ENCODE results near the gene CLCN3. TPM values are rescaled to one million over a fixed set of nuclear protein-coding genes. Genes with fewer than 3 reads are reported as not detected.
"Not testable (repeated sequence)": the region's sequence is repeated elsewhere in the genome, so short reads cannot be mapped to it uniquely, and the experiment has no call there.

Gene CLCN3
- total RNA-seq, 1 donor from 2014 or later = 30.2 TPM

GRCh38 chr4:169663831-169664230 is 43.5 kb downstream of the CLCN3 start:
- no peaks in the 10 kb centered on the region for H3K9me3 Mint-ChIP-seq
- intact Hi-C loops (cut with micrococcal nuclease) = no loop called here

GRCh38 chr4:169664615-169665014 is 44.2 kb downstream of the CLCN3 start:
- peaks cover 23% of the 10 kb centered on the region for H3K36me3 Mint-ChIP-seq (ENCODE audit: low read depth)
- DNase-seq (ENCODE audit: low spot score) = no peak
- H3K4me1 Mint-ChIP-seq (ENCODE audit: low read depth) = peaks cover 24% of the 10 kb centered on the region
- no peaks in the 10 kb centered on the region for H3K27me3 Mint-ChIP-seq (ENCODE audit: insufficient read depth)
- no peaks in the 10 kb centered on the region for H3K9me3 Mint-ChIP-seq
- no peak overlapping the region for H3K27ac Mint-ChIP-seq
- intact Hi-C loops (cut with micrococcal nuclease) = no loop called here
- H3K4me3 Mint-ChIP-seq = no peak overlapping the region

More at GRCh38 chr4:169663831-169664230, 43.5 kb downstream of the CLCN3 start:
- Mint-ChIP-seq H3K4me1 (ENCODE audit: low read depth) (peaks cover 31% of the 10 kb centered on the region), H3K4me3 (no peak overlapping the region), H3K27me3 (ENCODE audit: insufficient read depth) (no peaks in the 10 kb centered on the region), H3K27ac (no peak overlapping the region), H3K36me3 (ENCODE audit: low read depth) (peaks cover 23% of the 10 kb centered on the region)
- DNase-seq (ENCODE audit: low spot score) = no peak

- Mint-ChIP-seq H3K27ac (no peak overlapping the region), H3K27me3 (ENCODE audit: insufficient read depth) (no peaks in the 10 kb centered on the region), H3K4me3 (no peak overlapping the region), H3K36me3 (ENCODE audit: low read depth) (peaks cover 23% of the 10 kb centered on the region), H3K4me1 (ENCODE audit: low read depth) (peaks cover 19% of the 10 kb centered on the region), H3K9me3 (no peaks in the 10 kb centered on the region)
- no peak for DNase-seq (ENCODE audit: low spot score)
- intact Hi-C loops (cut with micrococcal nuclease) = no loop called here
Observed at GRCh38 chr4:169665046-169665737, 44.8 kb downstream of the CLCN3 start.

GRCh38 chr4:169668069-169668721 is 47.8 kb downstream of the CLCN3 start:
- Mint-ChIP-seq H3K27ac (no peak overlapping the region), H3K4me3 (no peak overlapping the region), H3K4me1 (ENCODE audit: low read depth) (peaks cover 14% of the 10 kb centered on the region), H3K36me3 (ENCODE audit: low read depth) (peaks cover 31% of the 10 kb centered on the region), H3K27me3 (ENCODE audit: insufficient read depth) (no peaks in the 10 kb centered on the region), H3K9me3 (no peaks in the 10 kb centered on the region)
- intact Hi-C loops (cut with micrococcal nuclease) = no loop called here
- DNase-seq (ENCODE audit: low spot score) = no peak

- DNase-seq (ENCODE audit: low spot score) = no peak
- H3K9me3 Mint-ChIP-seq = no peaks in the 10 kb centered on the region
- H3K27me3 Mint-ChIP-seq (ENCODE audit: insufficient read depth) = no peaks in the 10 kb centered on the region
- peak overlapping the region; percentile 40 for H3K27ac Mint-ChIP-seq
- intact Hi-C loops (cut with micrococcal nuclease) = no loop called here
- no peak overlapping the region for H3K4me3 Mint-ChIP-seq
- H3K36me3 Mint-ChIP-seq (ENCODE audit: low read depth) = peaks cover 14% of the 10 kb centered on the region
- no peaks in the 10 kb centered on the region for H3K4me1 Mint-ChIP-seq (ENCODE audit: low read depth)
Observed at GRCh38 chr4:169675825-169676224, 55.4 kb downstream of the CLCN3 start.

GRCh38 chr4:169677150-169677748 is 56.9 kb downstream of the CLCN3 start:
- Mint-ChIP-seq H3K4me3 (no peak overlapping the region), H3K4me1 (ENCODE audit: low read depth) (no peaks in the 10 kb centered on the region), H3K36me3 (ENCODE audit: low read depth) (peaks cover 11% of the 10 kb centered on the region), H3K27ac (no peak overlapping the region), H3K27me3 (ENCODE audit: insufficient read depth) (no peaks in the 10 kb centered on the region), H3K9me3 (no peaks in the 10 kb centered on the region)
- DNase-seq (ENCODE audit: low spot score) = no peak
- intact Hi-C loops (cut with micrococcal nuclease) = no loop called here

GRCh38 chr4:169678486-169678885 is 58.1 kb downstream of the CLCN3 start:
- H3K4me3 Mint-ChIP-seq; H3K27me3 Mint-ChIP-seq (ENCODE audit: insufficient read depth); H3K27ac Mint-ChIP-seq; DNase-seq (ENCODE audit: low spot score); H3K4me1 Mint-ChIP-seq (ENCODE audit: low read depth); H3K9me3 Mint-ChIP-seq; intact Hi-C loops (cut with micrococcal nuclease): not testable (repeated sequence)
- peaks cover 11% of the 10 kb centered on the region for H3K36me3 Mint-ChIP-seq (ENCODE audit: low read depth)

- H3K9me3 Mint-ChIP-seq; H3K4me1 Mint-ChIP-seq (ENCODE audit: low read depth); H3K27ac Mint-ChIP-seq; intact Hi-C loops (cut with micrococcal nuclease); H3K27me3 Mint-ChIP-seq (ENCODE audit: insufficient read depth); DNase-seq (ENCODE audit: low spot score); H3K4me3 Mint-ChIP-seq: not testable (repeated sequence)
- peaks cover 15% of the 10 kb centered on the region for H3K36me3 Mint-ChIP-seq (ENCODE audit: low read depth)
Observed at GRCh38 chr4:169678951-169679591, 58.7 kb downstream of the CLCN3 start.

GRCh38 chr4:169682372-169683047 is 62.1 kb downstream of the CLCN3 start:
- H3K27me3 Mint-ChIP-seq (ENCODE audit: insufficient read depth) = no peaks in the 10 kb centered on the region
- no peak overlapping the region for H3K27ac Mint-ChIP-seq
- intact Hi-C loops (cut with micrococcal nuclease) = no loop called here
- no peak for DNase-seq (ENCODE audit: low spot score)
- peaks cover 20% of the 10 kb centered on the region for H3K36me3 Mint-ChIP-seq (ENCODE audit: low read depth)
- H3K4me3 Mint-ChIP-seq = no peak overlapping the region
- no peaks in the 10 kb centered on the region for H3K4me1 Mint-ChIP-seq (ENCODE audit: low read depth)
- H3K9me3 Mint-ChIP-seq = no peaks in the 10 kb centered on the region

- intact Hi-C loops (cut with micrococcal nuclease) = no loop called here
- peaks cover 17% of the 10 kb centered on the region for H3K36me3 Mint-ChIP-seq (ENCODE audit: low read depth)
- no peaks in the 10 kb centered on the region for H3K4me1 Mint-ChIP-seq (ENCODE audit: low read depth)
- H3K4me3 Mint-ChIP-seq = no peak overlapping the region
- H3K27ac Mint-ChIP-seq = no peak overlapping the region
- no peak for DNase-seq (ENCODE audit: low spot score)
- H3K27me3 Mint-ChIP-seq (ENCODE audit: insufficient read depth) = no peaks in the 10 kb centered on the region
- no peaks in the 10 kb centered on the region for H3K9me3 Mint-ChIP-seq
Observed at GRCh38 chr4:169689681-169690080, 69.3 kb downstream of the CLCN3 start.

- Mint-ChIP-seq H3K27ac (no peak overlapping the region), H3K9me3 (no peaks in the 10 kb centered on the region), H3K27me3 (ENCODE audit: insufficient read depth) (no peaks in the 10 kb centered on the region), H3K36me3 (ENCODE audit: low read depth) (peaks cover 17% of the 10 kb centered on the region), H3K4me1 (ENCODE audit: low read depth) (no peaks in the 10 kb centered on the region), H3K4me3 (no peak overlapping the region)
- intact Hi-C loops (cut with micrococcal nuclease) = no loop called here
- no peak for DNase-seq (ENCODE audit: low spot score)
Observed at GRCh38 chr4:169690787-169691186, 70.4 kb downstream of the CLCN3 start.

GRCh38 chr4:169698331-169698730 is 78.0 kb downstream of the CLCN3 start:
- intact Hi-C loops (cut with micrococcal nuclease) = no loop called here
- no peak for DNase-seq (ENCODE audit: low spot score)
- Mint-ChIP-seq H3K27ac (no peak overlapping the region), H3K4me1 (ENCODE audit: low read depth) (no peaks in the 10 kb centered on the region), H3K27me3 (ENCODE audit: insufficient read depth) (no peaks in the 10 kb centered on the region), H3K4me3 (no peak overlapping the region), H3K9me3 (no peaks in the 10 kb centered on the region), H3K36me3 (ENCODE audit: low read depth) (peaks cover 20% of the 10 kb centered on the region)

Measured in activated T-helper 1 cell treated with anti-CD3 and anti-CD28 coated beads, Interleukin-12 subunit alpha, Interleukin-12 subunit beta, Interleukin-2, Interleukin-4 antibody, amounts not matched to agents 30 ng/mL and 10 ng/mL and 1 ng/mL, durations not matched to agents 14 hours and 24 hours and 36 hours (primary cell).